ACC112 (cell line): ENCODE results near the gene STPG1.
"Not testable (repeated sequence)": the region's sequence is repeated elsewhere in the genome, so short reads cannot be mapped to it uniquely, and the experiment has no call there.

Experiments
- H2AFZ ChIP-seq: fragments of 200-600 bp; sonication (generic); one replicate; pipeline ENCODE4 v1.6.0; 2017; ENCODE audit warnings: antibody characterized with exemption, low read length; ENCODE audit not compliant: unreplicated experiment
- H3K27ac ChIP-seq: fragments of 200-600 bp; sonication (generic); 2 replicates; pipeline ENCODE4 v1.5.1; 2014; ENCODE audit warnings: low read depth, mild to moderate bottlenecking, antibody characterized with exemption, low read length, moderate library complexity
- H3K27me3 ChIP-seq: fragments of 200-600 bp; sonication (generic); 2 replicates; pipeline ENCODE4 v1.6.1; 2014; ENCODE audit warnings: mild to moderate bottlenecking, antibody characterized with exemption, low read length, moderate library complexity, mixed read lengths; ENCODE audit not compliant: insufficient read depth
- H3K36me3 ChIP-seq: fragments of 200-600 bp; sonication (generic); 2 replicates; pipeline ENCODE4 v1.6.1; 2016; ENCODE audit warnings: mild to moderate bottlenecking, antibody characterized with exemption, low read length, moderate library complexity, mixed read lengths; ENCODE audit not compliant: insufficient read depth
- H3K4me1 ChIP-seq: fragments of 200-600 bp; sonication (generic); one replicate; pipeline ENCODE4 v1.6.1; 2016; ENCODE audit warnings: low read length, mixed read lengths; ENCODE audit not compliant: insufficient read depth, unreplicated experiment, control insufficient read depth
- H3K4me3 ChIP-seq: fragments of 200-600 bp; sonication (generic); 2 replicates; pipeline ENCODE4 v1.5.1; 2014; ENCODE audit warnings: mild to moderate bottlenecking, low read depth, low read length
- H3K79me2 ChIP-seq: fragments of 200-600 bp; sonication (generic); one replicate; pipeline ENCODE4 v1.6.0; 2016; ENCODE audit warnings: low read length; ENCODE audit not compliant: control insufficient read depth, unreplicated experiment, insufficient read depth

STPG1 gene

GRCh38 chr1:24446446-24446845 lies 32.9 kb upstream of the STPG1 start:
- H3K4me3 ChIP-seq, H3K27me3 ChIP-seq, H3K79me2 ChIP-seq, H3K27ac ChIP-seq, H3K36me3 ChIP-seq, H3K4me1 ChIP-seq, H2AFZ ChIP-seq: not testable (repeated sequence)

GRCh38 chr1:24443241-24443656 lies 29.7 kb upstream of the STPG1 start:
- Histone ChIP-seq H3K4me3 (no peak overlapping the region), H3K79me2 (no peaks in the 10 kb centered on the region), H3K36me3 (no peaks in the 10 kb centered on the region)

GRCh38 chr1:24442764-24443163 lies 29.2 kb upstream of the STPG1 start:
- no peak overlapping the region for H3K27ac ChIP-seq

More at GRCh38 chr1:24443241-24443656, 29.7 kb upstream of the STPG1 start:
- H3K27me3 ChIP-seq: no peaks in the 10 kb centered on the region
- H2AFZ ChIP-seq: no peak overlapping the region
- no peak overlapping the region for H3K27ac ChIP-seq
- H3K4me1 ChIP-seq: peaks cover 8% of the 10 kb centered on the region

GRCh38 chr1:24441996-24442668 lies 28.6 kb upstream of the STPG1 start:
- H3K27ac ChIP-seq: no peak overlapping the region

More at GRCh38 chr1:24442764-24443163, 29.2 kb upstream of the STPG1 start:
- Histone ChIP-seq H3K79me2 (no peaks in the 10 kb centered on the region), H3K4me3 (no peak overlapping the region), H3K4me1 (peaks cover 13% of the 10 kb centered on the region), H3K27me3 (no peaks in the 10 kb centered on the region), H2AFZ (no peak overlapping the region), H3K36me3 (no peaks in the 10 kb centered on the region)

GRCh38 chr1:24441480-24441879 lies 27.9 kb upstream of the STPG1 start:
- no peak overlapping the region for H3K4me3 ChIP-seq
- H3K27ac ChIP-seq: no peak overlapping the region
- H3K36me3 ChIP-seq: no peaks in the 10 kb centered on the region
- no peaks in the 10 kb centered on the region for H3K27me3 ChIP-seq
- H3K4me1 ChIP-seq: peaks cover 18% of the 10 kb centered on the region
- no peaks in the 10 kb centered on the region for H3K79me2 ChIP-seq
- no peak overlapping the region for H2AFZ ChIP-seq

More at GRCh38 chr1:24441996-24442668, 28.6 kb upstream of the STPG1 start:
- peaks cover 18% of the 10 kb centered on the region for H3K4me1 ChIP-seq
- no peaks in the 10 kb centered on the region for H3K79me2 ChIP-seq
- H3K4me3 ChIP-seq: no peak overlapping the region
- H2AFZ ChIP-seq: no peak overlapping the region
- H3K27me3 ChIP-seq: no peaks in the 10 kb centered on the region
- H3K36me3 ChIP-seq: no peaks in the 10 kb centered on the region

GRCh38 chr1:24440436-24440835 lies 26.9 kb upstream of the STPG1 start:
- H3K79me2 ChIP-seq: no peaks in the 10 kb centered on the region
- no peak overlapping the region for H3K4me3 ChIP-seq
- H3K36me3 ChIP-seq: no peaks in the 10 kb centered on the region
- peaks cover 18% of the 10 kb centered on the region for H3K4me1 ChIP-seq
- no peak overlapping the region for H2AFZ ChIP-seq
- H3K27ac ChIP-seq: no peak overlapping the region
- H3K27me3 ChIP-seq: no peaks in the 10 kb centered on the region

GRCh38 chr1:24438423-24438901 lies 24.9 kb upstream of the STPG1 start:
- Histone ChIP-seq H3K4me3 (no peak overlapping the region), H3K36me3 (no peaks in the 10 kb centered on the region), H3K4me1 (peaks cover 18% of the 10 kb centered on the region), H2AFZ (peak overlapping the region; percentile 6), H3K27ac (no peak overlapping the region), H3K27me3 (no peaks in the 10 kb centered on the region), H3K79me2 (no peaks in the 10 kb centered on the region)

- H3K36me3 ChIP-seq: no peaks in the 10 kb centered on the region
- H3K27ac ChIP-seq: no peak overlapping the region
- H3K79me2 ChIP-seq: no peaks in the 10 kb centered on the region
- peaks cover 18% of the 10 kb centered on the region for H3K4me1 ChIP-seq
- no peak overlapping the region for H3K4me3 ChIP-seq
- H2AFZ ChIP-seq: no peak overlapping the region
- H3K27me3 ChIP-seq: no peaks in the 10 kb centered on the region
Observed at GRCh38 chr1:24437631-24438396, 24.2 kb upstream of the STPG1 start.

GRCh38 chr1:24435782-24436365 lies 22.3 kb upstream of the STPG1 start:
- Histone ChIP-seq H3K27ac (no peak overlapping the region), H3K4me1 (peaks cover 18% of the 10 kb centered on the region), H3K27me3 (no peaks in the 10 kb centered on the region), H2AFZ (no peak overlapping the region), H3K36me3 (no peaks in the 10 kb centered on the region), H3K79me2 (no peaks in the 10 kb centered on the region), H3K4me3 (no peak overlapping the region)

GRCh38 chr1:24427545-24427862 lies 13.9 kb upstream of the STPG1 start:
- no peak overlapping the region for H3K4me3 ChIP-seq
- no peak overlapping the region for H3K27ac ChIP-seq
- no peaks in the 10 kb centered on the region for H3K79me2 ChIP-seq
- H3K4me1 ChIP-seq: no peaks in the 10 kb centered on the region
- no peak overlapping the region for H2AFZ ChIP-seq
- no peaks in the 10 kb centered on the region for H3K27me3 ChIP-seq
- no peaks in the 10 kb centered on the region for H3K36me3 ChIP-seq
